Hippocampal formation (tissue), 2 donors: Measurements from ENCODE around the gene ASCC2.
A peak's percentile ranks its signal among the peaks of the same experiment; 100 is the strongest.
"Not testable (repeated sequence)": the region's sequence is repeated elsewhere in the genome, so short reads cannot be mapped to it uniquely, and the experiment has no call there.

Experiments
- DNase-seq, 2 donors: peaks; one replicate each; lab custom pipeline; 2025; lab: John Stamatoyannopoulos, UW

ASCC2 gene

GRCh38 chr22:29755889-29756288 is 82.2 kb downstream of the ASCC2 start:
- DNase-seq, result no peak

GRCh38 chr22:29754658-29755395 is 83.2 kb downstream of the ASCC2 start:
- DNase-seq, result not testable (repeated sequence)

- DNase-seq, result no peak
These were observed 84.0 kb downstream of the ASCC2 start for GRCh38 chr22:29753808-29754657.

GRCh38 chr22:29751669-29752068 is 86.4 kb downstream of the ASCC2 start:
- no peak for DNase-seq

GRCh38 chr22:29750559-29751538 is 87.2 kb downstream of the ASCC2 start:
- no peak for DNase-seq

GRCh38 chr22:29750029-29750428 is 88.0 kb downstream of the ASCC2 start:
- DNase-seq, result no peak

- DNase-seq, result no peak
These were observed 89.7 kb downstream of the ASCC2 start for GRCh38 chr22:29748248-29748893.

- DNase-seq, result no peak
These were observed 90.2 kb downstream of the ASCC2 start for GRCh38 chr22:29747832-29748231.

- DNase-seq, result peak in 1 of 2 donors; percentile 13
These were observed 93.2 kb downstream of the ASCC2 start for GRCh38 chr22:29744902-29745301.

- DNase-seq, result no peak
These were observed 95.7 kb downstream of the ASCC2 start for GRCh38 chr22:29742326-29742725.

GRCh38 chr22:29741926-29742325 is 96.1 kb downstream of the ASCC2 start:
- no peak for DNase-seq

GRCh38 chr22:29740216-29740615 is 97.9 kb downstream of the ASCC2 start:
- DNase-seq, result no peak

GRCh38 chr22:29739346-29739875 is 98.7 kb downstream of the ASCC2 start:
- DNase-seq, result no peak
